ENCODE results near the gene RDH14.

Gene RDH14

DNA sequence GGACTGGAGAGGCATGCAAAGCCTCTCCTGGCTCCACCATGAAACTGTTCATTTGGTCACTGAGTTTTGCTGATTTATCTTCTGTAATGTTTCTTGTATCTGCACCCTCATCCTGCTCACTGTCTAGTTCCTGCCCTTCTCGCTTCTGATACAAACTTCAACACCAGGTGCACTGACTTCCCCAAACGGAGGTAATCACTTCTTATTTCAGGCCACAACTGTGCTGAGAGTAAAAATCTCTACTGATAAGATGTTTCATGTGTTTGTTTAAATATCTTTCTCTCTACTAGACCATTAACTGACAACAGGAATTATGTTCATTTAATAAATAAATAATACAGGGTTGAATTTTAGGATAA lies 39.8 kb upstream of the RDH14 start:
- TF ChIP-seq, protein P1, sequence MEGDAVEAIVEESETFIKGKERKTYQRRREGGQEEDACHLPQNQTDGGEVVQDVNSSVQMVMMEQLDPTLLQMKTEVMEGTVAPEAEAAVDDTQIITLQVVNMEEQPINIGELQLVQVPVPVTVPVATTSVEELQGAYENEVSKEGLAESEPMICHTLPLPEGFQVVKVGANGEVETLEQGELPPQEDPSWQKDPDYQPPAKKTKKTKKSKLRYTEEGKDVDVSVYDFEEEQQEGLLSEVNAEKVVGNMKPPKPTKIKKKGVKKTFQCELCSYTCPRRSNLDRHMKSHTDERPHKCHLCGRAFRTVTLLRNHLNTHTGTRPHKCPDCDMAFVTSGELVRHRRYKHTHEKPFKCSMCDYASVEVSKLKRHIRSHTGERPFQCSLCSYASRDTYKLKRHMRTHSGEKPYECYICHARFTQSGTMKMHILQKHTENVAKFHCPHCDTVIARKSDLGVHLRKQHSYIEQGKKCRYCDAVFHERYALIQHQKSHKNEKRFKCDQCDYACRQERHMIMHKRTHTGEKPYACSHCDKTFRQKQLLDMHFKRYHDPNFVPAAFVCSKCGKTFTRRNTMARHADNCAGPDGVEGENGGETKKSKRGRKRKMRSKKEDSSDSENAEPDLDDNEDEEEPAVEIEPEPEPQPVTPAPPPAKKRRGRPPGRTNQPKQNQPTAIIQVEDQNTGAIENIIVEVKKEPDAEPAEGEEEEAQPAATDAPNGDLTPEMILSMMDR (IDR thresholded peaks at IDR 0.05; ENCODE audit: low read depth, low read length) = no peak
- in situ Hi-C loops (cut with HindIII; ENCODE audit: low sequenced_read_pairs) = no loop called here
- DNase-seq (ENCODE audit: low read depth, low spot score) = no peak

DNA sequence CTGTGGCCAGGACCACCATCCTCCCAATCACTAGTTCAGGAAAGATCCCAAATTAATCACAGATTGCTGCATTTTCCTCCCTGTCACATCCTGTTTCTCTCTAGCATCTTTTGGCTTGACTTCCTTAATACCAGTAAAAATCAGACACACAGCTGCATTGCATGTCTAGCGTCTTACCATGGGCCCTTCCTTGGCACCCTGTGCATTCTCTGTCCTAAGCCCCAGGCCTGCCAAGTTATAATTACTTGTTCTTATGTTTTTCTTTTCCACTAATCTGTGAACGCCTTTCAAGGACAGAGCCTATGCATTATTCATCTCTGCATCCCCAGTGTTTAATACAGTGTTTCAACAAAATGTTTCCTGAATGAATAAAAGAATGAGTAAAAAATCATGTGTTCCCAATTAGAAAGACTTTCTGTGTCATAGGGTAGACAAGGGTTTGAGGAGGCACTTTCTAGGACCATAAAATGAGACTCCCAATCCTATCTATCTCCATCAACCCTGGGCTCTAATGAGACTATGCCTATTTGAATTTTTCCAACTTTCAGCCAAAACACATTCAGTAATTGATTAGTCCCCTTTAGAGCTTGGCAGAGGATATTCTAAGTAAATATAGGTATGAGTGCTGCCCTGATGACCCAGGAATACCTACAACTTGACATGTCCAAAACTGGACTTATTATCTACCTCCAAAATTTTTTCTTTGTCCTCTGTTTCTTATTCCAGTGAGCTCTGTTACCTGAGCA lies 39.2 kb upstream of the RDH14 start:
- H3K4me3 ChIP-seq (ENCODE audit: low read depth, low read length) = no peak overlapping the region
- DNase-seq (ENCODE audit: low read depth, low spot score) = no peak
- TF ChIP-seq, protein P1 (IDR thresholded peaks at IDR 0.05; ENCODE audit: low read depth, low read length) = no peak
- in situ Hi-C loops (cut with HindIII; ENCODE audit: low sequenced_read_pairs) = no loop called here

More for the DNA sequence above, 39.8 kb upstream of the RDH14 start:
- no peak overlapping the region for H3K4me3 ChIP-seq (ENCODE audit: low read depth, low read length)

DNA sequence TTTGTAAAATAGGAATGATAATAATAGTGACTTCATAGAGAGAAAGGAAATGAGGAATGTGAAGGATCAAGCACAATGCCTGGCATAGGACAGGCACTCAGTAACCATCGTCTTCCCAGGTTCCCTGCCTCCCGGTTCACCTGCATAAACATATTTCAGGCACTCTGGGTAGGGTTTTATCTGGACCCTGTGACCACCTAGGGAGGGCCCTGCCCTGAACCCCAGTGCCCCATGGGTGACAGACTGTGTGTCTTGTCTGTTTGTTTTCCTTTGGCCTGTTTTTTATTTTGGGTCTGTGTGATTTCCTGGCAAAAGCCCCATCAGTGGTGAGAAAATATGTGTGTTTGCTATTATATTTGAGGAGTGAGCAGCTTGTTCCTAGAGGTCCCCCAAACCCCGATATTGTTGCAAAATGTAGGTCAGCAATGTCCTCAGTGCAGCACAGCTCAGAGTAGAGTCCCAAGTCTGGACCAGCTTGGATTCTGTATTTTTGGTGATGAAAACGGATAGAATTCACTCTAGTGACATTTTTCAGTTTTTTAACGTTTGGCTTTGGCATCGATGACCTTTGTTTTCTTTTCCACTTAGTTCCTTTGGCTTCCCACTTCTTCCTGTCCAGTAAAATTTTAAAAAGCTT lies 38.5 kb upstream of the RDH14 start:
- DNase-seq (ENCODE audit: low read depth, low spot score) = no peak
- in situ Hi-C loops (cut with HindIII; ENCODE audit: low sequenced_read_pairs) = no loop called here
- no peak overlapping the region for H3K4me3 ChIP-seq (ENCODE audit: low read depth, low read length)
- TF ChIP-seq, protein P1 (IDR thresholded peaks at IDR 0.05; ENCODE audit: low read depth, low read length) = no peak

DNA sequence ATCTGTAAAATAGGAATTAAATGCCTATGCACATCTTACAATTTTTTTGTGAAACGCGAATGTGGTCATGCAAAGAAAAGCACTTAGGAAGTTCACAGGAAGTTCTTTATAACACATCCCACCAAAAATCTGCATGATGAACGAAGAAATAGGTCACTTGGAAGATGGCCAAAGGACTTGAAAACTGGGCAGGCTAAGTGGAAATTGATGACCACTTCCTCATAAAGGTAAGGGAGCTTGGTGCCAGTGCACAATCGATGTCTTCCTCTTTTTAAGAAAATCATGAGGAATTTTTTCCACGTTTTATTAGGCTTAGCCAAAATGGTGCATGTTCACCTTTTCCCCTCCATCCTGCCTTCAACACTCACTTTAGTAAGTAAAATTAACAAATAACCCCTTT lies 37.2 kb upstream of the RDH14 start:
- TF ChIP-seq, protein P1 (IDR thresholded peaks at IDR 0.05; ENCODE audit: low read depth, low read length) = no peak
- H3K4me3 ChIP-seq (ENCODE audit: low read depth, low read length) = no peak overlapping the region
- no peak for DNase-seq (ENCODE audit: low read depth, low spot score)
- in situ Hi-C loops (cut with HindIII; ENCODE audit: low sequenced_read_pairs) = no loop called here

DNA sequence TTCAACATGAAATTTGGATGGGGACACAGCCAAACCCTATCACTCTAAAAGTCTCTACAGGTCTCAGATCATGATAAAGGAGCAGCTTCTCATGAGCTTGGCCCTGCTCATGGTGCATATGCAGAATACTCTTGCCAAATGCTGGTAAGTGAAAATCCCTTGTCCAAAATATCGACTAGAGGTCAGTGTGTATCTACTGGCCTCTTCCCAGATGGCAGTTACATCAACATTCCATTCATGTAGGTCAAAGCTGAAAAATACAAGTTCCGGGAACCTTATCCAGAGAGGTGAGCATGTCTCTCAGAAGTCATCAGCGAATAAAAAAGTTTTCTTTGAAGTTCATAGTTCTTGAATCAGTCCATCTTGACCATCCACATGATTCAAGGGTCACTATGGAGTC lies 36.5 kb upstream of the RDH14 start:
- no peak for DNase-seq (ENCODE audit: low read depth, low spot score)
- H3K4me3 ChIP-seq (ENCODE audit: low read depth, low read length) = no peak overlapping the region
- in situ Hi-C loops (cut with HindIII; ENCODE audit: low sequenced_read_pairs) = no loop called here

DNA sequence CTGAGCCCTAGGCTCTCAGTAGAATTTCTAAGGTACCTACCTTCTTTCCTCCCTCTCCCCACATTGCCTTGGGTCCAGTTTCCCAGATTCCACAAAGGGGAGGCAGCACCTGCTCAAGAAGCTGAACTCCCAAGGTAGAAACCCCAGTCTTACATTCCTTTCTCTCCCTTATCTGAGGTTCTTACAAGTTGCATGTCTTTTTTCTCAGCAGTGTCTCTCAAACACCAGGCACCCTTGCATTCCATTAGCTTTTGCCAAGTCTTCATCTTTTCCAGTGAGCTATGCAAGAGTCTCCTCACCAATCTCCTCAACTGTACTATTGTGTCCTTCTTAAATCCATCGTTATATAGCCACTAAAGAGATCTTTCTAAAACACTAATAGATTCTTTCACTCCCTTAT lies 33.0 kb upstream of the RDH14 start:
- no peak for DNase-seq (ENCODE audit: low read depth, low spot score)
- H3K4me3 ChIP-seq (ENCODE audit: low read depth, low read length) = no peak overlapping the region
- in situ Hi-C loops (cut with HindIII; ENCODE audit: low sequenced_read_pairs) = no loop called here
- TF ChIP-seq, protein P1 (IDR thresholded peaks at IDR 0.05; ENCODE audit: low read depth, low read length) = no peak

More for the DNA sequence above, 36.5 kb upstream of the RDH14 start:
- TF ChIP-seq, protein P1 (IDR thresholded peaks at IDR 0.05; ENCODE audit: low read depth, low read length) = no peak
